K562 (cell line): ENCODE results near the gene MATN1. TPM values are rescaled to one million over a fixed set of nuclear protein-coding genes. Genes with fewer than 3 reads are reported as not detected.
A peak's percentile ranks its signal among the peaks of the same experiment; 100 is the strongest.

Source experiments
- BHLHE40 ChIP-seq: IDR thresholded peaks from 2 replicates; pipeline ENCODE4 v1.6.1; 2011; ENCODE audit warnings: low read length, improper control_type of control experiment
- CUX1 ChIP-seq: fragments of 200-800 bp; sonication (Bioruptor generic); IDR thresholded peaks from 2 replicates; pipeline ENCODE4 v1.6.1; 2016; ENCODE audit warnings: missing genetic modification characterization, missing compliant biosample characterization
- E2F6 ChIP-seq, 2 experiments: IDR thresholded peaks; 2 replicates each; pipeline ENCODE4 v1.6.1; 2011; ENCODE audit warnings: borderline replicate concordance in 1 of 2, control low read depth in 1 of 2, low read depth in 1 of 2, low read length in 1 of 2, mild to moderate bottlenecking in 1 of 2, mixed read lengths in 1 of 2, moderate library complexity in 1 of 2; ENCODE audit not compliant: insufficient read depth in 1 of 2, insufficient read length in 1 of 2, poor library complexity in 1 of 2, severe bottlenecking in 1 of 2; ENCODE audit errors: extremely low read depth in 1 of 2
- EZH2 ChIP-seq: IDR thresholded peaks from 2 replicates; pipeline ENCODE4 v1.6.1; 2012; ENCODE audit warnings: low read depth, mild to moderate bottlenecking, inconsistent platforms, low read length, borderline replicate concordance
- LCOR ChIP-seq: sonication (generic); formaldehyde crosslinking; IDR thresholded peaks from 2 replicates; pipeline ENCODE4 v1.8.0; 2022; ENCODE audit warnings: mild to moderate bottlenecking, missing genetic modification reagents
- MEIS2 ChIP-seq: fragments of 450-650 bp; IDR thresholded peaks from 2 replicates; pipeline ENCODE4 v1.6.1; 2014; ENCODE audit warnings: mild to moderate bottlenecking; ENCODE audit not compliant: partially characterized antibody
- MXD1 ChIP-seq: fragments of 250-450 bp; sonication (Bioruptor Pico); IDR thresholded peaks from 2 replicates; pipeline ENCODE4 v1.8.0; 2021; ENCODE audit warnings: borderline replicate concordance, mild to moderate bottlenecking, moderate library complexity; ENCODE audit not compliant: poor library complexity, severe bottlenecking
- MXI1 ChIP-seq: IDR thresholded peaks from 2 replicates; pipeline ENCODE4 v1.6.1; 2011; ENCODE audit warnings: low read depth, mild to moderate bottlenecking, improper control_type of control experiment, low read length
- RBM17 ChIP-seq: fragments of 200-400 bp; formaldehyde crosslinking; IDR thresholded peaks from 2 replicates; pipeline ENCODE4 v1.6.1; 2017; ENCODE audit warnings: low read depth, mild to moderate bottlenecking, low read length, borderline replicate concordance
- RFX7 ChIP-seq: fragments of 250-450 bp; sonication (Bioruptor Pico); IDR thresholded peaks from 2 replicates; pipeline ENCODE4 v1.5.1; 2021; ENCODE audit warnings: mild to moderate bottlenecking
- SP2 ChIP-seq: IDR thresholded peaks from 2 replicates; pipeline ENCODE4 v1.6.1; 2011; ENCODE audit warnings: mild to moderate bottlenecking, low read depth, low read length, moderate library complexity; ENCODE audit not compliant: poor library complexity, severe bottlenecking; ENCODE audit errors: extremely low read depth
- TCFL5 ChIP-seq: fragments of 250-450 bp; sonication (Bioruptor Pico); conservative IDR thresholded peaks from 2 replicates; pipeline ENCODE4 v1.6.1; 2021; ENCODE audit warnings: mild to moderate bottlenecking, moderate library complexity, matching md5 sums
- ZNF311 ChIP-seq: fragments of 250-450 bp; sonication (Bioruptor Pico); IDR thresholded peaks from 2 replicates; pipeline ENCODE4 v1.4.0; 2020; ENCODE audit warnings: mild to moderate bottlenecking, moderate library complexity
- ZNF444 ChIP-seq: fragments of 250-450 bp; sonication (Bioruptor Pico); IDR thresholded peaks from 2 replicates; pipeline ENCODE4 v1.4.0; 2020; ENCODE audit warnings: mild to moderate bottlenecking, moderate library complexity
- ZNF592 ChIP-seq: fragments of 450-650 bp; IDR thresholded peaks from 2 replicates; pipeline ENCODE4 v1.6.1; 2017; ENCODE audit warnings: antibody characterized with exemption, mild to moderate bottlenecking
- polyA plus RNA-seq, 8 experiments: library from polyadenylated mRNA; depleted of rRNA in 4 of 8; stranded (reverse) in 5 of 8; unstranded in 3 of 8; fragments of >200 nt; fragmentation: Nextera tagmentation in 2 of 8; fragmentation: Illumina TruSeq in 1 of 8; extraction: Ambion mirVana in 2 of 8; extraction: Trizol in 1 of 8; gene quantifications; 2 replicates each; pipeline versions ENCODE4 v1.2.1 to v1.2.3, GENCODE V29; 2011 to 2014; ENCODE audit warnings: inconsistent platforms in 1 of 8, missing spikeins in 1 of 8
- total RNA-seq, 7 experiments: library from RNA; depleted of rRNA in 6 of 7; stranded (reverse); fragments of >200 nt in 6 of 7; fragmentation: Illumina TruSeq in 2 of 7; extraction: Trizol in 2 of 7; gene quantifications; 2 replicates each; pipeline versions ENCODE4 v1.2.1 to v1.2.3, GENCODE V29; 2011 to 2021; ENCODE audit warnings: low replicate concordance in 1 of 7

MATN1 gene
- total and polyA plus RNA-seq, 9 of the 15 experiments (the other 6 are each of a cell fraction or from before 2014, with no cell fraction given) = 0.10 to 2.3 (median 1.2) TPM

GRCh38 chr1:30760596-30761324 is 37.4 kb upstream of the MATN1 start (continued):
- peak; percentile 21; the same call in 1 of the 2 replicates for TF ChIP-seq ZNF592
- TF ChIP-seq ZNF444 (CRISPR knock-in tag) = 0 out of 2 replicates have a peak, but pooled peaks have one; percentile 12
- TF ChIP-seq E2F6 (IDR thresholded peaks at IDR 0.05; ENCODE audit: borderline replicate concordance in 1 of 2, extremely low read depth in 1 of 2, insufficient read depth in 1 of 2, insufficient read length in 1 of 2, low read depth in 1 of 2, low read length in 1 of 2, poor library complexity in 1 of 2, severe bottlenecking in 1 of 2) = no peak
- TF ChIP-seq TCFL5 (CRISPR knock-in tag) = 0 out of 2 replicates have a peak, but pooled peaks have one; percentile 19
- no peak for TF ChIP-seq BHLHE40
- TF ChIP-seq RFX7 (CRISPR knock-in tag) = no peak
- TF ChIP-seq RBM17 = no peak
- TF ChIP-seq EZH2 = no peak
- no peak; the same call in 1 of the 2 replicates for TF ChIP-seq CUX1
- TF ChIP-seq SP2 = no peak
- TF ChIP-seq MEIS2 = peak; percentile 2
- no peak for TF ChIP-seq MXD1 (CRISPR knock-in tag)
- TF ChIP-seq ZNF311 (CRISPR knock-in tag) = no peak
- TF ChIP-seq MXI1 = no peak
- no peak for TF ChIP-seq LCOR
